ENCODE results near the gene USP54. TPM values are rescaled to one million over a fixed set of nuclear protein-coding genes. Genes with fewer than 3 reads are reported as not detected.

USP54 gene
- total and polyA plus RNA-seq, 9 of the 15 experiments (the other 6 are each of a cell fraction or from before 2014, with no cell fraction given), result 3.8 to 40.1 (median 16.9) TPM

DNA sequence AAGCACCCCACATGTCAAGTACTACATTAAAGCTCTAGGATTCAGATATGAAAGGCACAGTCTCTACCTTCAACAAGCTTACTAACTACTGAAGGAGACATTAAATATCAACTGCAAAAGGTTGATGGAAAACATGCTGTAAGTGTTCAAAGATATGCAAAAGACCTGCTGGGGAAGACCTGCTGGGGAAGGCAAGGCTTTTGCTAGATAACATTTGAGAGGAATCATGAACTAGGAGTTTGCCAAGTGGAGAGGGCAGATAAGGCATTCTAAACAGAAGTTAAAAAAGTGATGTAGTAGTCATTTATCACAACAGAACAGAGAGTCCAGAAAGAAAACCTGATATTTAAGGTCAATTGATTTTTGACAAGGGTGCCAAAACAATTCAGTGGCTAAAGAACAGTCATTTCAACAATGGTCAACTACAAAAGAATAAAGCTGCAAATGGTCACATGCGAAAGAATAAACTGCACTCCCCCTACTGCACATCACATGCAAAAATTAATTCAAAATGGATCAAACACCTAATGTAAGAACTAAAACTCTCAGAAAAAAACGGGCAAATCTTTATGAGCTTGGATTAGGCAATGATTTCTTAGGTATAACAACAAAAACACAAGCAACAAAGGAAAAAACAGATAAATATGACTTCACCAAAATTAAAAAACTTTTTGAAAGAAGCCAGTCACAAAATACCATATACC lies 134.8 kb downstream of the USP54 start (continued):
- TF ChIP-seq RCOR1 (IDR thresholded peaks at IDR 0.05; ENCODE audit: borderline replicate concordance in 1 of 2, low read depth in 2 of 2, low read length in 2 of 2) (peak; percentile 96 to 99), ZNF707 (CRISPR knock-in tag; conservative IDR thresholded peaks at IDR 0.05) (no peak), CBFA2T3 (IDR thresholded peaks at IDR 0.05) (peak; percentile 100), GATAD2A (IDR thresholded peaks at IDR 0.05) (no peak), MYNN (IDR thresholded peaks at IDR 0.05) (peak; percentile 80), MYNN (CRISPR knock-in tag; IDR thresholded peaks at IDR 0.05) (no peak), FIP1L1 (IDR thresholded peaks at IDR 0.05; ENCODE audit: low read depth, low read length, poor library complexity, severe bottlenecking) (no peak), SP2 (IDR thresholded peaks at IDR 0.05; ENCODE audit: extremely low read depth, low read depth, low read length, poor library complexity, severe bottlenecking) (no peak), MAFF (IDR thresholded peaks at IDR 0.05; ENCODE audit: low read length) (peak; percentile 55; the same call in 1 of the 2 replicates), HLTF (IDR thresholded peaks at IDR 0.05) (peak; percentile 97), ZNF282 (CRISPR knock-in tag; IDR thresholded peaks at IDR 0.05) (no peak), ZNF263 (CRISPR knock-in tag; IDR thresholded peaks at IDR 0.05; ENCODE audit: borderline replicate concordance) (no peak), ZNF23 (CRISPR knock-in tag; IDR thresholded peaks at IDR 0.05) (no peak; the same call in 1 of the 2 replicates), PML (IDR thresholded peaks at IDR 0.05; ENCODE audit: low read length) (peak; percentile 100), ERF (CRISPR knock-in tag; IDR thresholded peaks at IDR 0.05) (0 out of 2 replicates have a peak, but pooled peaks have one; percentile 14), SMAD4 (CRISPR knock-in tag; conservative IDR thresholded peaks at IDR 0.05) (peak; percentile 95), NFYB (IDR thresholded peaks at IDR 0.05; ENCODE audit: extremely low read depth, insufficient read length) (no peak), ZNF696 (CRISPR knock-in tag; conservative IDR thresholded peaks at IDR 0.05) (no peak), ASH1L (IDR thresholded peaks at IDR 0.05; ENCODE audit: borderline replicate concordance, low read depth, partially characterized antibody) (no peak), COPS2 (conservative IDR thresholded peaks at IDR 0.05) (no peak)
- TF ChIP-seq, protein P1, sequence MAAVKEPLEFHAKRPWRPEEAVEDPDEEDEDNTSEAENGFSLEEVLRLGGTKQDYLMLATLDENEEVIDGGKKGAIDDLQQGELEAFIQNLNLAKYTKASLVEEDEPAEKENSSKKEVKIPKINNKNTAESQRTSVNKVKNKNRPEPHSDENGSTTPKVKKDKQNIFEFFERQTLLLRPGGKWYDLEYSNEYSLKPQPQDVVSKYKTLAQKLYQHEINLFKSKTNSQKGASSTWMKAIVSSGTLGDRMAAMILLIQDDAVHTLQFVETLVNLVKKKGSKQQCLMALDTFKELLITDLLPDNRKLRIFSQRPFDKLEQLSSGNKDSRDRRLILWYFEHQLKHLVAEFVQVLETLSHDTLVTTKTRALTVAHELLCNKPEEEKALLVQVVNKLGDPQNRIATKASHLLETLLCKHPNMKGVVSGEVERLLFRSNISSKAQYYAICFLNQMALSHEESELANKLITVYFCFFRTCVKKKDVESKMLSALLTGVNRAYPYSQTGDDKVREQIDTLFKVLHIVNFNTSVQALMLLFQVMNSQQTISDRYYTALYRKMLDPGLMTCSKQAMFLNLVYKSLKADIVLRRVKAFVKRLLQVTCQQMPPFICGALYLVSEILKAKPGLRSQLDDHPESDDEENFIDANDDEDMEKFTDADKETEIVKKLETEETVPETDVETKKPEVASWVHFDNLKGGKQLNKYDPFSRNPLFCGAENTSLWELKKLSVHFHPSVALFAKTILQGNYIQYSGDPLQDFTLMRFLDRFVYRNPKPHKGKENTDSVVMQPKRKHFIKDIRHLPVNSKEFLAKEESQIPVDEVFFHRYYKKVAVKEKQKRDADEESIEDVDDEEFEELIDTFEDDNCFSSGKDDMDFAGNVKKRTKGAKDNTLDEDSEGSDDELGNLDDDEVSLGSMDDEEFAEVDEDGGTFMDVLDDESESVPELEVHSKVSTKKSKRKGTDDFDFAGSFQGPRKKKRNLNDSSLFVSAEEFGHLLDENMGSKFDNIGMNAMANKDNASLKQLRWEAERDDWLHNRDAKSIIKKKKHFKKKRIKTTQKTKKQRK (IDR thresholded peaks at IDR 0.05; ENCODE audit: borderline replicate concordance, low read depth, low read length), result no peak
- TF ChIP-seq, protein P2, sequence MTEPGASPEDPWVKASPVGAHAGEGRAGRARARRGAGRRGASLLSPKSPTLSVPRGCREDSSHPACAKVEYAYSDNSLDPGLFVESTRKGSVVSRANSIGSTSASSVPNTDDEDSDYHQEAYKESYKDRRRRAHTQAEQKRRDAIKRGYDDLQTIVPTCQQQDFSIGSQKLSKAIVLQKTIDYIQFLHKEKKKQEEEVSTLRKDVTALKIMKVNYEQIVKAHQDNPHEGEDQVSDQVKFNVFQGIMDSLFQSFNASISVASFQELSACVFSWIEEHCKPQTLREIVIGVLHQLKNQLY (CRISPR knock-in tag; conservative IDR thresholded peaks at IDR 0.05), result no peak
- TF ChIP-seq, protein P3, sequence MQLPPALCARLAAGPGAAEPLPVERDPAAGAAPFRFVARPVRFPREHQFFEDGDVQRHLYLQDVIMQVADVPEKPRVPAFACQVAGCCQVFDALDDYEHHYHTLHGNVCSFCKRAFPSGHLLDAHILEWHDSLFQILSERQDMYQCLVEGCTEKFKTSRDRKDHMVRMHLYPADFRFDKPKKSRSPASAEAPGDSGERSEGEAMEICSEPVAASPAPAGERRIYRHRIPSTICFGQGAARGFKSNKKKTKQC (CRISPR knock-in tag; IDR thresholded peaks at IDR 0.05), result no peak
- TF ChIP-seq, protein P4, sequence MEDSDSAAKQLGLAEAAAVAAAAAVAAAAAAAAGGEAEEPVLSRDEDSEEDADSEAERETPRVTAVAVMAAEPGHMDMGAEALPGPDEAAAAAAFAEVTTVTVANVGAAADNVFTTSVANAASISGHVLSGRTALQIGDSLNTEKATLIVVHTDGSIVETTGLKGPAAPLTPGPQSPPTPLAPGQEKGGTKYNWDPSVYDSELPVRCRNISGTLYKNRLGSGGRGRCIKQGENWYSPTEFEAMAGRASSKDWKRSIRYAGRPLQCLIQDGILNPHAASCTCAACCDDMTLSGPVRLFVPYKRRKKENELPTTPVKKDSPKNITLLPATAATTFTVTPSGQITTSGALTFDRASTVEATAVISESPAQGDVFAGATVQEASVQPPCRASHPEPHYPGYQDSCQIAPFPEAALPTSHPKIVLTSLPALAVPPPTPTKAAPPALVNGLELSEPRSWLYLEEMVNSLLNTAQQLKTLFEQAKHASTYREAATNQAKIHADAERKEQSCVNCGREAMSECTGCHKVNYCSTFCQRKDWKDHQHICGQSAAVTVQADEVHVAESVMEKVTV (CRISPR knock-in tag; IDR thresholded peaks at IDR 0.05), result no peak

Measured in K562 (cell line).